Effector CD8-positive, alpha-beta T cell (primary cell): ENCODE measurements around the gene MYO7A.

Experiments used
- DNase-seq: peaks from one replicate; lab custom pipeline; 2025; lab: John Stamatoyannopoulos, UW
- total RNA-seq, 4 experiments: gene quantifications; one replicate each; lab custom pipeline; 2026; lab: John Stamatoyannopoulos, UW

MYO7A gene
- total RNA-seq = 0.18 to 8.5 (median 0.89) reads per million in 4 experiments

GRCh38 chr11:77127920-77128691, at the start of gene MYO7A:
MYO7A (plus strand) TSS chr11:77128246; CDS start chr11:77130635, 2,389 bp downstream.
- DNase-seq = no peak

GRCh38 chr11:77079666-77080065, 48.4 kb upstream of the MYO7A start:
- DNase-seq = no peak

GRCh38 chr11:77080643-77081210, 47.3 kb upstream of the MYO7A start:
- DNase-seq = no peak

- no peak for DNase-seq
Observed at GRCh38 chr11:77081381-77081851, 46.6 kb upstream of the MYO7A start.

GRCh38 chr11:77081976-77082836, 45.8 kb upstream of the MYO7A start:
- DNase-seq = no peak

GRCh38 chr11:77082838-77083565, 45.0 kb upstream of the MYO7A start:
- no peak for DNase-seq

GRCh38 chr11:77083566-77084245, 44.3 kb upstream of the MYO7A start:
- DNase-seq = no peak

GRCh38 chr11:77084581-77085191, 43.4 kb upstream of the MYO7A start:
- DNase-seq = no peak

GRCh38 chr11:77085652-77086051, 42.4 kb upstream of the MYO7A start:
- DNase-seq = no peak

- no peak for DNase-seq
Observed at GRCh38 chr11:77086521-77087472, 41.2 kb upstream of the MYO7A start.

- no peak for DNase-seq
Observed at GRCh38 chr11:77087723-77088225, 40.3 kb upstream of the MYO7A start.

- no peak for DNase-seq
Observed at GRCh38 chr11:77088236-77089003, 39.6 kb upstream of the MYO7A start.

- DNase-seq = no peak
Observed at GRCh38 chr11:77089004-77089545, 39.0 kb upstream of the MYO7A start.

GRCh38 chr11:77090046-77090372, 38.0 kb upstream of the MYO7A start:
- no peak for DNase-seq

GRCh38 chr11:77090373-77091111, 37.5 kb upstream of the MYO7A start:
- no peak for DNase-seq

GRCh38 chr11:77091146-77091940, 36.7 kb upstream of the MYO7A start:
- DNase-seq = peak; percentile 63

- DNase-seq = no peak
Observed at GRCh38 chr11:77092382-77092781, 35.7 kb upstream of the MYO7A start.
